ENCODE data around the gene SLC44A1.
A peak's percentile ranks its signal among the peaks of the same experiment; 100 is the strongest.

SLC44A1 gene

GRCh38 chr9:105421864-105422263, 177.4 kb downstream of the SLC44A1 start:
- H3K4me3 ChIP-seq (ENCODE audit: low read depth, low read length) = no peak overlapping the region

- no peak overlapping the region for H3K4me3 ChIP-seq (ENCODE audit: low read depth, low read length)
These were observed 181.5 kb downstream of the SLC44A1 start for GRCh38 chr9:105425816-105426433.

- no peak overlapping the region for H3K4me3 ChIP-seq (ENCODE audit: low read depth, low read length)
These were observed 182.2 kb downstream of the SLC44A1 start for GRCh38 chr9:105426657-105427056.

DNA sequence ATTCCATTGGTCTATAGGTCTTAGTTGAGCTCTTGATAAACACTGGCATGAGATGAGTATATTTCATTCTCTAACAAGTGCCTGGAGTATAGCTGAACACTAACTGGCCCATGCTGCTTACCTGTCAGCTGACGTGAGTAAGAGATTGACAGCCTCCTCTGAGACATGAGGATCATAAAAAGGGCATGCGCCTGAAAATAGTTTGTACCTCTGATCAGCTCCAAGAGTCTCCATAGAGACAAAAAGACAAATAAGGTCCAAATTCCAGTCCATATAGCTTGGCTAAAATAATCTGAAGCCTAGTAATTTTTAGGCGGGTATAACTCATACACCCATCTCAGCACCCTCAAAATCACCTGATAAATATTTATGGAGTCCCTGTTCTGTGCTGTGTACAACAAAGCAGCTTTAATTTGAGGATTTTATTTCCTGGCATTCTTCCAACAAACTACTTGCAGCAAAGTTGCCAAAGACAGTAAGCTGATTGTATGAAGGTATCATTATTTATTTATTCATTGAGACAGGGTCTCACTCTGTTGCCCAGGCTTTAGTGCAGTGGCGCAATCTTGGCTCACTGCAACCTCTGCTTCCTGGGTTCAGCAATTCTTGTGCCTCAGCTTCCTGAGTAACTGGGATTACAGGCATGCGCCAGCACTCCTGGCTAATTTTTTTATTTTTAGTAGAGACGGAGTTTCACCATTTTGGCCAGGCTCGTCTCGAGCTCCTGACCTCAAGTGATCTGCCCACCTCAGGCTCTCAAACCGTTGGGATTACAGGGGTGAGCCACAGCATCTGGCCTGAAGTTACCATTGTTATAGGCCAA, 187.2 kb downstream of the SLC44A1 start:
- H3K4me3 ChIP-seq (ENCODE audit: low read depth, low read length) = no peak overlapping the region

DNA sequence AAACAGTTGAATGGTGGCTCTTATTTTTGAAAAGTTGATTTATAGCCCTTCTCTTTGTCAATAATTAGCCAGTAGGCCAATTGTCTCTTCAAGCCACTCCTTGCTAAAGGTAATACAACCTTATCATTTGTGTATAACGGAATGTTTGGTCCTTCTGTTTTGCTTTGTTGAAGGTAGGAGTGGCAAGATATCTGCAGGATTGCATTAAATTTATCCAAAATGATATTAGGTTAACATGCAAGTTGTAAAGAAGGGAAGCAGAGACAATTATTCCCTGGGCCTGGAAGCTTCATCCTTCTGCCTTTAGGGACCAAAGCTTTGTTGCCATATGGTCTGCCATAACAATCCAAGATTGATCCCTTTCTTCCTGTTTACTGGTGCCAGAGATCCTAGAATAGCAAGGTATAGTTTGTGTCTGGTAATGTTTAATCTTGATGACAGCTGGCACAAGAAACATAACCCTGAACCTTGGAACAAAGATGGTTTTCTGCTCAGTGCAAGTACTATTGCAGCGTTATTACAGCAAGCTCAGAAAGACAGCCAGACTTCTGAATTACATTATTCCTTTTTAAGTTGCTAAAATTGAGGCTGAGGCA, 187.9 kb downstream of the SLC44A1 start:
- no peak overlapping the region for H3K4me3 ChIP-seq (ENCODE audit: low read depth, low read length)

DNA sequence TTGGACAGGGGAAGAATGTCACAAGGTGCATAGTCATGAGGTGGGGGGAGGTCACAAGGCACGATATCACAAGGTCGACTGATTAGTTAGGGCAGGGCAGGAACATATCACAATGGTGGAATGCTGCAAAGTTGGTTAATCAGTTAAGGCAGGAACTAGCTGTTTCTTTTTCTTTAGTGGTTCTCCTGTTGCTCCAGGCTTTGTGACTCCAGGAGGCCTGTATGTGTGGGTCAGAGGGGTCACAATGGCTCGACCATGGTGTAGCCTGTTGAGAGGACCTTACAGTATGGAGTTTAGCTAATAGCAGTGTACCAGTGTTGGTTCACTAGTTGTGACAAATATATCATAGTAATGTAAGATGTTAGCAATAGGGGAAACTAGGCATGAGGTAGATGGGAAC, 191.0 kb downstream of the SLC44A1 start:
- no peak overlapping the region for H3K4me3 ChIP-seq (ENCODE audit: low read depth, low read length)

DNA sequence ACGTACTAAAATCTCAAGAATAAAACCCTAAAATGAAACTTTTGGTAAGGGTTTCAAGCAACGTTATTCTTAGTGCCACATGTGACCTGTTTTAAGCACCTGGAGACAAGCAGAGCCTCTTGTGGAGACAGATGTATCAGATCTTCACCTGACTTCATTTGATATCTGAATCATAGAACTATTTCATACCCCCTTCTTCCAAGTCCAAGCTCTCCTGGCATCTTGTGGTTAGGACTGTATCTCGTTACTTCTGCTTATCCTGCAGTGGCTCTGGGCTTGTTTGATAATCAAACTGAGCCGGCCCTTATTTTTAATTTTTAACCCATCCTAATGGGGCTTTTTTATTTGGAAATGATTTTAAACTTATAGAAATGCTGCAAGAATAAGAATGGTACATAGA, 192.3 kb downstream of the SLC44A1 start:
- no peak overlapping the region for H3K4me3 ChIP-seq (ENCODE audit: low read depth, low read length)

- H3K4me3 ChIP-seq (ENCODE audit: low read depth, low read length) = no peak overlapping the region
These were observed 193.3 kb downstream of the SLC44A1 start for GRCh38 chr9:105437704-105438103.

GRCh38 chr9:105438141-105438806, 193.8 kb downstream of the SLC44A1 start:
- H3K4me3 ChIP-seq (ENCODE audit: low read depth, low read length) = no peak overlapping the region

GRCh38 chr9:105439428-105439827, 195.0 kb downstream of the SLC44A1 start:
- no peak overlapping the region for H3K4me3 ChIP-seq (ENCODE audit: low read depth, low read length)

GRCh38 chr9:105441616-105442160, 197.2 kb downstream of the SLC44A1 start:
- H3K4me3 ChIP-seq (ENCODE audit: low read depth, low read length) = no peak overlapping the region

GRCh38 chr9:105443121-105443520, 198.7 kb downstream of the SLC44A1 start:
- no peak overlapping the region for H3K4me3 ChIP-seq (ENCODE audit: low read depth, low read length)

GRCh38 chr9:105444130-105444529, 199.7 kb downstream of the SLC44A1 start:
- no peak overlapping the region for H3K4me3 ChIP-seq (ENCODE audit: low read depth, low read length)

DNA sequence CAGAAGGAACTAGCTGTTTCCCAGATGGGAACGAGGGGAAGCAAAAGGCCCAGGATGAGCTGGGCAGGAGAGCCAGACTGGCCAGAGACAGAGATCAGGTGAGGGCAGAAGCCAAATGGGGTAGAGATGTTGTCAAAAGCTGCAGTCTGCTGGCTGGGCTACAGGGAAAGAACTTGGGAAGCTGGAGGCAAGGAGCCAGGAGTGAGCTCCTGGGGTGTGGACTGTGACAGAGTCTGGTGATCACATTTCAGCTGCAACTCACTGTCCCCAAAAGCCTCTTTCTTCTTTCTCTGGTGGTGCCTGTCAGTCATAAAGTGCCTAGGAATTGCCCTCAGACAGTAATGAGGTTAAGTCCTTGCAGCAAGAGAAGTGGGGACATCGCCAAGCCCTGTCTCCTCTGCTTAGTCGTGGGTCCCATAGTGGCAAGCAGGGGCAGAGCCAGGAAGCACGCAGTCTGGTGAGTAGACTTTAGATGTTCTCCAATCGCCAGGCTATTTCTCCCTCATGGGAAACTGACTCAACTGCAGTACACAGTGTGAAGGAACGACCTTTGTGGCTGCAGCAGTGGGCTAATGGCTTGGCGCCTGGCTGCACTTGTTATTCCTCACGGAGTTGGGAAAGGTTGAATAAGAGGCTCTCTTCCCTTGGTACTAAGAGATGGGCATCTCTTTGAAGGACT, 200.9 kb downstream of the SLC44A1 start:
- H3K4me3 ChIP-seq (ENCODE audit: low read depth, low read length) = no peak overlapping the region

DNA sequence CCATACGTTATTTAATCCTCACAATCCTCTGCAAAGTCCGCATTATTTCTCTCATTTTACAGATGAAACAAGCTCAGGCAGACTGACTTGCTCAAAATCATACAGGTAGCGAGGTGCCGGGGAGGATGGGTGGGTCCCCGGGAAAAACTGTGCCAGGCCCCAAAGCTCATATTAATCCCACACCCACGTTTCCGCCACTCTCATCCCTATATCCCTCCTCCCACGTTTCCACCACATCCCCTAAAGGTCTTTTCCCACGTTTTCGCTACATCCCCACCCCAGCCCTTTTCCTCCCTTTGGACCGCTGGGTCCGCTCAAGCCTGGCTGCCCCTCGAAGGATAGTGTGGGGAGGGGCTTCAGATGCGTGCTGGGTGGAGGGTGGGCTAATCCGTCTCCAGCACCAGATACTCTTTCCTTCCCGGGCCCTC, 202.9 kb downstream of the SLC44A1 start:
- H3K4me3 ChIP-seq (ENCODE audit: low read depth, low read length) = peak overlapping the region; percentile 79

- peak within 1 kb of the TSS; percentile 79 for H3K4me3 ChIP-seq (ENCODE audit: low read depth, low read length)
These were observed 203.7 kb downstream of the SLC44A1 start, which contains the start of gene FSD1L for GRCh38 chr9:105447814-105448812. Gene FSD1L (plus strand): TSS chr9:105448034. CDS start chr9:105448221, 187 bp downstream.

DNA sequence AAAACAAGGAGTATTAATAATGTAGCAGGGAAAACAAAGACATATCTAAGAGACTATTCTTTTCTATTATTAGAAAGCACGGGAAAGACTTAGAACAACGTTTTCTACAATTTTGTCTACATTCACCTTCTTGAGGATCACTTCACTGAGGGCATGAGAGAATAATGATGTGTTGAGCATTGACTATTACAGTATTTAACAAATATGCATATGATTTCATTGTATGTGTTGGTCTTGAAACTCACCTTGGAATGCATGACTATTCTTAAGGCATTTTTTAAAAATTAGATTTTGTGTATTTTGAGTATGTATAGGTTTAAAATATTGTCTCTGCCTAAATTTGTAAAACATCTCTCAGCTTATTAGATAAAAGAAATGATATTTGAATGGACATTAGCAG, 204.6 kb downstream of the SLC44A1 start:
- H3K4me3 ChIP-seq (ENCODE audit: low read depth, low read length) = no peak overlapping the region

- H3K4me3 ChIP-seq (ENCODE audit: low read depth, low read length) = no peak overlapping the region
These were observed 207.7 kb downstream of the SLC44A1 start for GRCh38 chr9:105452185-105452584.

- no peak overlapping the region for H3K4me3 ChIP-seq (ENCODE audit: low read depth, low read length)
These were observed 211.5 kb downstream of the SLC44A1 start for GRCh38 chr9:105455836-105456475.

Data from iPS-11a (cell line).